NB4 (cell line): ENCODE results near the gene SH3PXD2A.

Experiments used
- DNase-seq: peaks from one replicate; pipeline ENCODE4 v3.0.0; 2010; ENCODE audit warnings: low read depth
- H3K4me3 ChIP-seq: one replicate; pipeline ENCODE4 v1.5.1; 2011; ENCODE audit warnings: mild to moderate bottlenecking, low read depth, low read length, moderate library complexity
- CTCF ChIP-seq: IDR thresholded peaks from one replicate; pipeline ENCODE4 v1.5.1; 2012; ENCODE audit warnings: low read depth, low read length
- MAX ChIP-seq: IDR thresholded peaks from 2 replicates; pipeline ENCODE4 v1.6.1; 2011; ENCODE audit warnings: low read depth, low read length
- MYC ChIP-seq: IDR thresholded peaks from 2 replicates; pipeline ENCODE4 v1.6.1; 2011; ENCODE audit warnings: low read depth, low read length
- POLR2A ChIP-seq: IDR thresholded peaks from 2 replicates; pipeline ENCODE4 v1.6.1; 2011; ENCODE audit warnings: mild to moderate bottlenecking; ENCODE audit not compliant: insufficient read length; ENCODE audit errors: extremely low read depth

SH3PXD2A gene

GRCh38 chr10:103712898-103713498, 142.4 kb downstream of the SH3PXD2A start:
- TF ChIP-seq MAX (peak; percentile 32; the same call in 1 of the 2 replicates), CTCF (peak; percentile 87), MYC (0 out of 2 replicates have a peak, but pooled peaks have one; percentile 8), POLR2A (no peak)
- DNase-seq = peak; percentile 84
- H3K4me3 ChIP-seq = no peak overlapping the region

- no peak for DNase-seq
- H3K4me3 ChIP-seq = no peak overlapping the region
- no peak for TF ChIP-seq MYC
- TF ChIP-seq MAX = no peak
- TF ChIP-seq POLR2A = no peak
- no peak for TF ChIP-seq CTCF
Observed at GRCh38 chr10:103712146-103712545, 143.2 kb downstream of the SH3PXD2A start.

- TF ChIP-seq CTCF = peak; percentile 6
- TF ChIP-seq POLR2A = no peak
- H3K4me3 ChIP-seq = no peak overlapping the region
- no peak for DNase-seq
Observed at GRCh38 chr10:103711351-103711994, 143.9 kb downstream of the SH3PXD2A start.

- TF ChIP-seq MYC = no peak
- no peak for TF ChIP-seq POLR2A
- TF ChIP-seq CTCF = no peak
- no peak overlapping the region for H3K4me3 ChIP-seq
- DNase-seq = no peak
Observed at GRCh38 chr10:103710490-103710889, 144.9 kb downstream of the SH3PXD2A start.

- no peak for DNase-seq
- no peak overlapping the region for H3K4me3 ChIP-seq
- TF ChIP-seq MAX = no peak
- TF ChIP-seq MYC = no peak
- no peak for TF ChIP-seq POLR2A
- TF ChIP-seq CTCF = no peak
Observed at GRCh38 chr10:103709341-103709920, 145.9 kb downstream of the SH3PXD2A start.
